Stimulated activated CD8-positive, alpha-beta memory T cell treated with anti-CD3 and anti-CD28 coated beads, Interleukin-4, amount 100 ng/mL, for 4 hours (primary cell): ENCODE data around the gene CORO1C.
"Not testable (repeated sequence)": the region's sequence is repeated elsewhere in the genome, so short reads cannot be mapped to it uniquely, and the experiment has no call there.

Source experiments
- DNase-seq, 2 donors: peaks; one replicate each; pipeline ENCODE4 v3.0.0-alpha.2; 2020; ENCODE audit warnings: low read depth in 2 of 2, low spot score in 1 of 2

Gene CORO1C

GRCh38 chr12:108620236-108620879, 111.0 kb downstream of the CORO1C start:
- no peak for DNase-seq

- no peak for DNase-seq
These were observed 111.8 kb downstream of the CORO1C start for GRCh38 chr12:108619369-108620160.

DNA sequence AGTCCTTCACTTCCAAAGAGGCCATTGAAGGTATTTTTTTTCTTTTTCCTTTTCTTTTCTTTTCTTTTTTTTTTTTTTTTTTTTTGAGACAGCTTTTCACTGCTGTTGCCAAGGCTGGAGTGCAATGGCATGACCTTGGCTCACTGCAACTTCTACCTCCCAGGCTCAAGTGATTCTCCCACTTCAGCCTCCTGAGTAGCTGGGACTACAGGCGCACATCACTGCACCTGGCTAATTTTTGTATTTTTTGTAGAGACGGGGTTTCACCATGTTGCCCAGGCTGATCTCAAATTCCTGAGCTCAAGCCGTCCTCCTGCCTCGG, 112.4 kb downstream of the CORO1C start:
- DNase-seq: not testable (repeated sequence)

DNA sequence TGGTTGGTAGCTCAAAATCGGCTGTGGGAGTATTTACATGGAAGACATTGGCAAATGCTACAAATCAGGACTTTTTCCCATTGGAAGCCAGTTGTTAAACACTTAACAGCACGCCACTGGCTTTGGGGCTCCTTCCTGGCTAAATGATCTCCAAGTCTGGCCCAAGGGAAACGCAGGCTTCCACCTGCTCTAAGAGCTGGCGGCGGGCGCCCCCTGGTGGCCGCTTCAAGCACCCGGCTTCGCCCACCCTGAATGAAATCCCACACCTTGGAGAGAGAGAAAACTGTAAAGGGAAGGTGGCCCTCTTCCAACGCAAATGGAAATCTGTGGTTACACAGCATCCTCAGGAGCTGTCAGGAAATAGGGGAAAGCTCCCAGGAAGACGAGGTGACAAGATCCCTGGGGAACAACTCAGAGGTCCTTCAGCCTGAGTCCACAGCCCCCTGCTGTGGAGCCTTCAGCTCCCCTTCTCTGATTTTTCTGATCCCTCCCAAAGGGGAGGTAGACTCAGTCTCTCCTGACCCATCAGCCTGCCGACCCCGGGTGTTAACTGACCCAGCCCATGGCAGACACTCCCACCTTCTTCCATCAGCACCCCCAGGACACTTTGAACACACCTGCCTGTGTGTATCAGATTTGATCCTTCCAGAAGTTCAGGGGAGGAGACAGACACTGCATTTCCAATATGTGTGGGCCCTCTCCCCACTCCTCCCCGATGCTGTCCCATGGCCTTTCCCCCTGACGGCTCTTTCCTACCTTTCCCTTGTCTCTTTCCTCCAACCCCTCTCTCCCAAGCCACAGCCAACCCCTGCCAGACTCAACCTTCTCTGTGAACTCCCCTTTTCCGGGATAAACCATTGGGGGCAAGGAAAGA, 113.0 kb downstream of the CORO1C start:
- peak in 1 of 2 donors; percentile 58 for DNase-seq

DNA sequence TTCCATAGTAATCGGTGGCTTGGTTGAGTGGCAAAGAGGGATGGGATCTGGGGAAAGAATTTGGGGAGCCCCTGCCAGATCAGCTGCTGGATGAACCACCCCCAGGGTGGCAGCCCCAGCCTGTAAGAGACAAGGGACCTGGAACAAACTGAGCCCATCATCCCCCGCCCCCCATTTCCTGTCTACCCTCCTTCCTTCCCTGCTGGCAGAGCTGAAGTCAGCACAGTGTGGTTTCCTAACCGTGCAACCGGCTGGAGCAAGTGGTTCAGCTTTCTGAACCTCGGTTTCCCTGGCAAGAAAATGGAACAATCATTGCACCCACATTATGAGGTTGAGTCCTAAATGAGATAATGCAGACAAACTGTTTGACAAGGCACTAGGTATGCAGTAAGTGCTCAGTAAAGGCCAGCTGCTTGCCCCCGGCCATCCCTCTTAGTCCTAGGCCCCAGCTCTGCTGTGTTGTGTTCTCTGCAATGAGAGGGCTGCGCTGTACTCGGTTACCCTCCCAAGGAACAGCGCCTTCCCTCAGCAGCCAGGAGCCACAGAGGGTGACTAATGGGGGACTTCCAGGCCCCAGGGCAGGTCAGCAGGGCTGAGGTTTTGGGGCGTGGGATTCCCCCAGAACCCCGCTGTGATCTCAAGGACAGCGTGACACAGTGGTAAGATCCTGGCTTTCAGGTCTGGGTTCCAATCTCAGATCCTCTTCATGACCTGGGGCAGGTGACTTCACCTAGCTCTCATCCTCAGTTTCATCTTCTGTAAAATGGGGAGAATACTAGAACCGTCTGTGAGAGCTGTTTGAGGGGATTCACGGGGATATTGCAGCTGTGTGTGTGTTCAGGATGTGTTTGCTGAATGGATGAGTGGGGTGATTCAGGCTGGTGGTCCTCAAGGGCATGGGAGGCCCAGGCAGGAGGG, 114.1 kb downstream of the CORO1C start:
- DNase-seq: peak; percentile 48 to 81

DNA sequence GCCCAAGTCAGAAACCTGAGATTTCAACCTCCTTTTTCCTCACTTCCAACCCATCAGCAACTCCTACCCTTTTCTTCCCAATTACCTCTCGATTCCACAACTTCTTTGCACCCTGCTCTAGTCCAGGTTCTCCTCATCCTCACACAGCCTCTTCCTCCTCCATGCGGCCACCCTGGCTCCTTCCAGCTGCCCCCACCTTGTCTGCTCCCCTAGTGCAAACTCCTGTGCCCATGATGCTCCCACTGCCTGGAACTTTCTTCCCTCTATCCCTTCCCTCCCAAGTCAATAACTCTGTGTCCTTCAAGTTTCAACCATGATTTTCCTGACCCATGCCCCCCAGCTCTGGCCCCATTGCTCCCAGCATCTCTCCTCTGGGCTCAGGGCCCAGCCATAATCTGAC, 115.0 kb downstream of the CORO1C start:
- DNase-seq: no peak

DNA sequence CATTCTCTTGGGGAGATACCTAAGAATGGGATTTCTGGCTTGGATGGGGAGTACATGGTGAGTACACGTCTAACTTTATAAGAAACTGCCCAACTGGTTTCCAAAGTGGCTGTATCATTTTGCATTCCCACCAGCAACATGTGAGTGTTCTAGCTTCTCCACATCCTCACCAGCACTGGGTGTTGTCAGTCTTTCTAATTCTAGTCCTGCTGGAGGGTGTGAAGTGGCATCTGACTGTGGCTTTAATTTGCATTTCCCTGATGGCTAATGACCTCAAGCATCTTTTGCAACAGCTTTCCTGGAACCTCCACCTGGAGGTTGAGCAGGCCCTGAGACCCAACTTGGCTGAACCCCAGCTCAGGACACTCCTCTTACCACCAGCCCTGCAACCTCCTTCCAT, 115.4 kb downstream of the CORO1C start:
- no peak for DNase-seq

DNA sequence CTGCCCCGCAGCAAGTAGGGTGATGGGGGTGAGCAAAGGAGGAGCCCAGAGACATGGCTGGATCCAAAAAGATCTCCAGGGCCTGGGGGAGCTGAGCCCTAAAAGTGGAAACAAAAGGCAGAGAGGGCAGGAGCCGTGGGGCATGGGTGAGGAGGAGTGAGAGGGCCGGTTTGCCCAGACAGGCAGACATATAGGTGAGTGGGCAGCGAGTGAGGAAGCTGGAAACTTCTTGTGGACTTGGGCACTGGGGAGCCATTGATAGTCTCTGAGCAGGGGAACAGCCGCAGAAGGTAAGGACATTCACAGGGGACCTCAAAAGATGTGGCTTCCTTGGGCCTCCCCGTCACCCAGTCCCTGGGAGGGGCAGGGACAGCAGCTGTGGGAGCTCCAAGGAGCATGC, 116.7 kb downstream of the CORO1C start:
- no peak for DNase-seq

DNA sequence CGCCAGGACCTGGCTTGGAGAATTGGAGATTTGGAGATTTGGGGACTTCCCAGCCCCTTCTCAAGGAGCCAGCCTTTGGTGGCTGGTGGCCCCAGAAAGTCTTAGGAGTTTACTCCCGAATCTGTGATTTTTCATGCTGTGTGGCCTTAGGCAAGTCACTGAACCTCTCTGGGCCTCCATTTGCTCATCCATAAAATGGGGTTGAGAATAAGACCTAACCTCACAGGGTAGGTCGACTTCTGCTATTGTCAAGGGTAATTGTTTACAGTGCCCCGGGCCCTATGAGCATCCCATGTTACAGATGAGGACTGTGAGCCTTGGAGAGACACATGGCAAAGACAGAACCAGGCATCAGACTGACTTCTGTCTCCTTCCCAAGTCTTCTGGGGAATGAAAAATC, 117.3 kb downstream of the CORO1C start:
- DNase-seq: no peak

DNA sequence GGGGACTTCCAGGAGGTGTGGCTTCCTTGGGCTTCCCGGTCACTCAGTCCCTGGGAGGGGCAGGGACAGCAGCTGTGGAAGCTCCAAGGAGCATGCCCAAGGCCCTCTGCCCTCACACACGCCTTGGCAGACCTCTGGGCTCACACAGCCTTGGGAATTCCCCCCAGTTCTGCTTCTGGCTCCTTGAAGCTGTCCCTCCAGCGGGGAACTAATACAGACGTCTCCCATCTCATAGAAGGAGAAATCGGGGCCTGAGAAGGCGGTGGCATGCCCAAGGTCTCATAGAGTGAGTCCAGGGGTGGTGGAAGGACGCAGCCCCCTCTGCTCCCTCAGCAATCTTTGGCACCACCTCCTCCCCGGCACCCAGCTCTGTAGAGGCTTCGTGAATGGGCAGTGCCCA, 117.8 kb downstream of the CORO1C start:
- DNase-seq: no peak

GRCh38 chr12:108612788-108613282, 118.5 kb downstream of the CORO1C start:
- no peak for DNase-seq

GRCh38 chr12:108611884-108612415, 119.4 kb downstream of the CORO1C start:
- DNase-seq: peak; percentile 40 to 57

GRCh38 chr12:108610856-108611605, 120.3 kb downstream of the CORO1C start:
- DNase-seq: no peak

DNA sequence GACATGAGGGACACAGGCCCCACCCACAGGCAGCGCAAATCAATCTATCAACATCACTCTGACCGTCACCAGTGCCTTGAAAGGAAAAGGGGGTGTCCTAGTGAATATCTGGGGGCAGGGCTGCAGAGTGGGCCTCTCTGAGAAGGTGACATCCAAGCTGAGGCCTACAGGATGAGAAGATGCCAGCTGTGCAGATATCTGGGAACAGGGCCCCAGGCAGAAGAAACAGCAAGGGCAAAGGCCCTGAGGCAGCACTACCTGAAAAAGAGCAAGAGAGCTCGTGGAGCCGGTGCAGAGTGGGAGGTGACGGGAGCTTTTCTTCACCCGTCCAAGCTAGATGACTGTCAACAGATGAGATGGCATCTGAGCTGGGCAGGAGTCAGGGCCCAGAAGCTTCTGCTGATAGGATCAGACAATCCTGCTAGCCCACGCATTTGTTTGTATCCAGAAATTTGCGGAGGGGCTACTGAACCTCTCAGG, 120.9 kb downstream of the CORO1C start:
- no peak for DNase-seq

GRCh38 chr12:108609537-108610335, 121.6 kb downstream of the CORO1C start:
- DNase-seq: no peak

GRCh38 chr12:108608616-108609015, 122.7 kb downstream of the CORO1C start:
- no peak for DNase-seq

GRCh38 chr12:108607981-108608600, 123.2 kb downstream of the CORO1C start:
- no peak for DNase-seq

DNA sequence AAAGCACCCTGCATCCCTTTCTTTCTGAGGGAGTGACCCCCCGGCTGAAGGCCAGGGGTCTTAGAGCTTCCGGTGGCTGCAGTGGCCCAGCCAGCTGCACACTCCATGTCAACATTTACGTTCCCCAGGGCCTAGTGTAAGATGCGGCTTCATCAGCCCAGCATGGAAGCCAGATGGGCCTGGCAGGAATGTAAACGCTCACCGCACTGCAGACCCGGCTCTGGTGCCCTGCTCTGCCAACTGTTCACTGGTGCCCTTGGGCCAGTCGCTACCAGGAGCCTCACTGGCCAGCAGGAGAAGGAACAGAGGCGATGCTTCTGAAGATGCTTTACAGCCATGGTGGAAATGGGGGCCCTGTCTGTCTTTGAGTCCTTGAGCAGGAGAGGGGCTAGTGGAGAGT, 124.8 kb downstream of the CORO1C start:
- DNase-seq: no peak
